Measurements from ENCODE around the gene NDRG2.
A peak's percentile ranks its signal among the peaks of the same experiment; 100 is the strongest.

NDRG2 gene

DNA sequence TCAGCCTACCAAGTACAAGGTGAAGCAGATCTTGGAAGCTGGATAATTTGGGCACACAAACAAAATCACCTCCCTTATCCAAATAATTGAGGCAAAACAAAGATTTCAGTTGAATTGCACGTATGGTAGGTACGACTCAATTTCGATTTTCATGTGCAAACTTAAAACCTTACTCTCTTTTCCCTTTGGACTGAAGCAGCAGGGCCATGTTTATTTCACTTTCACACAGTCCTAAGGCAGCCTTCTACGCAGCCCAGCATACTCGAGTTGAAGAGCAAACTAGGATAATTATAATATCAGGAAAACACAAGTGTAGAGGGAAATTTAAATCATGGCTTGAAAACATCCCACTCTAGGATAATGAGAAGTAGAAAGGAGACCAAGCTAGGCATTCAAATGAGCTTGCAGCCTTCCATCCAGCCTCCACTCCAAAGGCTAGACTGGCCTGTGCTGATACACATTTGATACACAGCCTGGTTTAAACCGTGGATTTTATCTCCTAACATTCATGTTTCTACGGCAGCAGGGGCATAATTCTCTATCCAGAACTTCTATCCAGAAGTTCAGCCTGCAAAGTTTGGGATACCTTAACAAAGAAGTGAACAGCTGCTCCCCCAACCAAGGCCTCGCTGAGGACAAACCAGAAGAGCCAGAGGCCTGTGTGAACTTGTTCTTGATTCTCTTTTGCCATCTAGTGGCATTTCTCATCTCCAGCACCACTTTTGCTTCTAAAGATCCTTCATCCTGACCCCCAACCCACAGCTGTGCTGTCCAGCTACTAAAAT is 14.9 kb upstream of the NDRG2 start:
- DNase-seq (ENCODE audit: extremely low read depth, insufficient read length): no peak
- no peak overlapping the region for H3K4me3 ChIP-seq (replicated peaks; ENCODE audit: low read depth, low read length)
- H3K27me3 ChIP-seq (replicated peaks; ENCODE audit: control insufficient read depth, insufficient read depth, low read length): no peaks in the 10 kb centered on the region; the same call in 1 of the 2 replicates
- H3K36me3 ChIP-seq (ENCODE audit: control insufficient read depth, insufficient read depth, low read length): no peaks in the 10 kb centered on the region
- TF ChIP-seq CTCF (IDR thresholded peaks at IDR 0.05; ENCODE audit: insufficient read depth, low read length, poor library complexity, severe bottlenecking): peak; percentile 59

- Histone ChIP-seq H3K36me3 (ENCODE audit: control insufficient read depth, insufficient read depth, low read length) (no peaks in the 10 kb centered on the region), H3K4me3 (replicated peaks; ENCODE audit: low read depth, low read length) (no peak overlapping the region), H3K27me3 (replicated peaks; ENCODE audit: control insufficient read depth, insufficient read depth, low read length) (no peaks in the 10 kb centered on the region)
- TF ChIP-seq CTCF (IDR thresholded peaks at IDR 0.05; ENCODE audit: insufficient read depth, low read length, poor library complexity, severe bottlenecking): no peak
- no peak for DNase-seq (ENCODE audit: extremely low read depth, insufficient read length)
Measured at GRCh38 chr14:21038441-21039422, 13.9 kb upstream of the NDRG2 start.

DNA sequence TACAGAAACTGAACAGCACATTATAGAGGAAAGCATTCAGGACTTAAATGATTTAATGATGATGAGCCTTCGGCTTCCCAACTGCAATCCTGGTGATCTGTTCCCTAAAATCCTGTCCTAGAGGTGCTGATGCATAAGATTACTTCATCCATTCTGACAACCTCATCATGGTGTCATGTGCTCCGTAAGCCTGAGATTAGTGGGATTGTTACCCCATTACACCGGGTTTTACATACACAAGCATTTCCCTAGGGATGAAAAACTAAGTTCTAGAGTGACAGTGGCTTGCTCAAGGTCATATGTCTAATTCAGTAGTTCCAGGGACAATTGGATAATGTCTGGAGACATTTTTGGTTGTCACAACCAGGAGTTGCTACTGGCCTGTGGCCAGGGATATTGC is 12.3 kb upstream of the NDRG2 start:
- Histone ChIP-seq H3K27me3 (replicated peaks; ENCODE audit: control insufficient read depth, insufficient read depth, low read length) (0 out of 2 replicates have a peak, but pooled peaks cover 1% of the 10 kb centered on the region), H3K4me3 (replicated peaks; ENCODE audit: low read depth, low read length) (no peak overlapping the region), H3K36me3 (ENCODE audit: control insufficient read depth, insufficient read depth, low read length) (no peaks in the 10 kb centered on the region)
- no peak for DNase-seq (ENCODE audit: extremely low read depth, insufficient read length)
- no peak for TF ChIP-seq CTCF (IDR thresholded peaks at IDR 0.05; ENCODE audit: insufficient read depth, low read length, poor library complexity, severe bottlenecking)

- Histone ChIP-seq H3K36me3 (ENCODE audit: control insufficient read depth, insufficient read depth, low read length) (no peaks in the 10 kb centered on the region), H3K27me3 (replicated peaks; ENCODE audit: control insufficient read depth, insufficient read depth, low read length) (peaks cover 1% of the 10 kb centered on the region; the same call in 1 of the 2 replicates), H3K4me3 (replicated peaks; ENCODE audit: low read depth, low read length) (no peak overlapping the region)
- no peak for DNase-seq (ENCODE audit: extremely low read depth, insufficient read length)
- TF ChIP-seq CTCF (IDR thresholded peaks at IDR 0.05; ENCODE audit: insufficient read depth, low read length, poor library complexity, severe bottlenecking): no peak
Measured at GRCh38 chr14:21036751-21037150, 11.9 kb upstream of the NDRG2 start.

GRCh38 chr14:21034707-21035106 is 9.8 kb upstream of the NDRG2 start, which contains the start of gene RNASE13:
TSS of gene RNASE13 (minus strand) at chr14:21034807. CDS start at chr14:21034288, 519 bp downstream.
- H3K4me3 ChIP-seq (replicated peaks; ENCODE audit: low read depth, low read length): no peak within 1 kb of the TSS
- TF ChIP-seq CTCF (IDR thresholded peaks at IDR 0.05; ENCODE audit: insufficient read depth, low read length, poor library complexity, severe bottlenecking): no peak
- no peak for DNase-seq (ENCODE audit: extremely low read depth, insufficient read length)
- no peaks in the 10 kb centered on the region for H3K36me3 ChIP-seq (ENCODE audit: control insufficient read depth, insufficient read depth, low read length)
- H3K27me3 ChIP-seq (replicated peaks; ENCODE audit: control insufficient read depth, insufficient read depth, low read length): peaks cover 4% of the 10 kb centered on the region; the same call in 1 of the 2 replicates

Data from GM06990 (cell line).